Right lobe of liver (tissue), 4 donors: ENCODE results near the gene SMYD1.

Experiments used
- CTCF ChIP-seq, 4 donors: fragments of 200-600 bp in 3 of 4; fragments of 450-650 bp in 1 of 4; IDR thresholded peaks; one replicate each; pipeline versions ENCODE4 v1.5.1 to v1.8.0; 2016 to 2022; ENCODE audit warnings: antibody characterized with exemption in 4 of 4, mild to moderate bottlenecking in 2 of 4
- POLR2A ChIP-seq: fragments of 450-650 bp; IDR thresholded peaks from one replicate; pipeline ENCODE4 v1.6.1; 2017; ENCODE audit warnings: antibody characterized with exemption, mild to moderate bottlenecking
- donor health status: DM: no; HTN: no; CAD: no.
- donor health status: DM: no; HTN: no; CAD: no.
- donor health status: DM: no; HTN: yes; CAD: no.

- TF ChIP-seq CTCF (IDR thresholded peaks at IDR 0.05) (no peak), POLR2A (no peak)
These were observed 6.7 kb upstream of the SMYD1 start for GRCh38 chr2:88060907-88061275.
